ENCODE results near the gene CDKN2AIP. TPM values are rescaled to one million over a fixed set of nuclear protein-coding genes. Genes with fewer than 3 reads are reported as not detected.

CDKN2AIP gene, protein sequence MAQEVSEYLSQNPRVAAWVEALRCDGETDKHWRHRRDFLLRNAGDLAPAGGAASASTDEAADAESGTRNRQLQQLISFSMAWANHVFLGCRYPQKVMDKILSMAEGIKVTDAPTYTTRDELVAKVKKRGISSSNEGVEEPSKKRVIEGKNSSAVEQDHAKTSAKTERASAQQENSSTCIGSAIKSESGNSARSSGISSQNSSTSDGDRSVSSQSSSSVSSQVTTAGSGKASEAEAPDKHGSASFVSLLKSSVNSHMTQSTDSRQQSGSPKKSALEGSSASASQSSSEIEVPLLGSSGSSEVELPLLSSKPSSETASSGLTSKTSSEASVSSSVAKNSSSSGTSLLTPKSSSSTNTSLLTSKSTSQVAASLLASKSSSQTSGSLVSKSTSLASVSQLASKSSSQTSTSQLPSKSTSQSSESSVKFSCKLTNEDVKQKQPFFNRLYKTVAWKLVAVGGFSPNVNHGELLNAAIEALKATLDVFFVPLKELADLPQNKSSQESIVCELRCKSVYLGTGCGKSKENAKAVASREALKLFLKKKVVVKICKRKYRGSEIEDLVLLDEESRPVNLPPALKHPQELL
- 8.3 and 10.6 TPM in 2 replicates for polyA plus RNA-seq (2012; rRNA removed)
- 9.4 and 10.1 TPM in 2 replicates for polyA plus RNA-seq (2012; cell fraction: cytosol; rRNA removed)
- polyA plus RNA-seq (2012; cell fraction: nucleus; rRNA removed) = 6.2 and 12.3 TPM in 2 replicates

GRCh38 chr4:183444214-183445096, at the start of gene CDKN2AIP:
TSS of gene CDKN2AIP (plus strand) at chr4:183444636. CDS start at chr4:183444798, 162 bp downstream.
- peaks cover 15% of the 10 kb centered on the region for H4K20me1 ChIP-seq (ENCODE audit: insufficient read depth)
- peak within 1 kb of the TSS; percentile 67 for H2AFZ ChIP-seq (ENCODE audit: low read depth)
- DNase-seq = peak; percentile 96
- H3K27me3 ChIP-seq (ENCODE audit: insufficient read depth) = no peaks in the 10 kb centered on the region
- H3K4me2 ChIP-seq = peak within 1 kb of the TSS; percentile 89
- H3K4me1 ChIP-seq (ENCODE audit: control insufficient read depth in 1 of 2, insufficient read depth in 2 of 2, low read depth in 1 of 2, low read length in 1 of 2) = peaks cover 11 to 29% of the 10 kb centered on the region in 2 experiments
- WGBS (ENCODE audit: low lambda C conversion rate) = 0% methylated on average over 6 of the region's 109 CpGs
- peaks cover 51% of the 10 kb centered on the region for H3K79me2 ChIP-seq (ENCODE audit: insufficient read depth)
- H3K9ac ChIP-seq = peak within 1 kb of the TSS; percentile 93
- H3K27ac ChIP-seq (ENCODE audit: low read depth in 2 of 2, low read length in 1 of 2) = peak within 1 kb of the TSS; percentile 97 to 98
- no peaks in the 10 kb centered on the region for H3K9me2 ChIP-seq
- peaks cover 36% of the 10 kb centered on the region for H3F3A ChIP-seq (replicated peaks; ENCODE audit: insufficient read depth)
- H3K4me3 ChIP-seq (ENCODE audit: low read depth in 2 of 2, low read length in 1 of 2) = peak within 1 kb of the TSS; percentile 82 to 98
- peaks cover 34 to 36% of the 10 kb centered on the region in 2 experiments for H3K36me3 ChIP-seq (replicated peaks in 1 of 2; ENCODE audit: control insufficient read depth in 1 of 2, insufficient read depth in 2 of 2, low read length in 1 of 2)
- POLR2A ChIA-PET = interaction anchor here (1.1 to 1.8 kb wide), 5 partner anchors 37 to 231 kb away, joined by 3 to 7 read pairs (median 4); partner anchors contain the start of gene ING2
- CTCF ChIA-PET = interaction anchor here (0.7 to 1.1 kb wide), 3 partner anchors 26 to 37 kb away, joined by 3 read pairs; no protein-coding TSS in a partner anchor
- no peaks in the 10 kb centered on the region for H3K9me3 ChIP-seq
- TF ChIP-seq POLR2AphosphoS5 (IDR thresholded peaks at IDR 0.05; ENCODE audit: low read depth, low read length) (peak; percentile 89), YY1 (IDR thresholded peaks at IDR 0.05; ENCODE audit: low read depth) (peak; percentile 76), ELF1 (IDR thresholded peaks at IDR 0.05) (peak; percentile 70), NRF1 (IDR thresholded peaks at IDR 0.05; ENCODE audit: low read depth, low read length) (peak; percentile 42; the same call in 1 of the 2 replicates), GATA2 (CRISPR knock-in tag; IDR thresholded peaks at IDR 0.05) (peak; percentile 42), ZBTB33 (IDR thresholded peaks at IDR 0.05; ENCODE audit: borderline replicate concordance, low read depth) (no peak), TAF1 (IDR thresholded peaks at IDR 0.05; ENCODE audit: borderline replicate concordance, low read depth, low read length) (peak; percentile 70; the same call in 1 of the 2 replicates), TEAD4 (IDR thresholded peaks at IDR 0.05; ENCODE audit: borderline replicate concordance, insufficient read depth) (0 out of 2 replicates have a peak, but pooled peaks have one; percentile 8), MEF2A (IDR thresholded peaks at IDR 0.05; ENCODE audit: borderline replicate concordance, low read depth) (no peak), JUND (IDR thresholded peaks at IDR 0.05) (no peak), SIN3A (IDR thresholded peaks at IDR 0.05; ENCODE audit: borderline replicate concordance, low read depth, low read length) (peak; percentile 68; the same call in 1 of the 2 replicates), EP300 (IDR thresholded peaks at IDR 0.05; ENCODE audit: borderline replicate concordance in 1 of 2, low read depth in 1 of 2, low read length in 1 of 2) (no peak), RXRA (IDR thresholded peaks at IDR 0.05; ENCODE audit: borderline replicate concordance, low read depth) (peak; percentile 43; the same call in 1 of the 2 replicates), EZH2phosphoT487 (IDR thresholded peaks at IDR 0.05; ENCODE audit: borderline replicate concordance, low read depth) (no peak), GABPA (IDR thresholded peaks at IDR 0.05; ENCODE audit: low read depth) (peak; percentile 76), MXI1 (IDR thresholded peaks at IDR 0.05; ENCODE audit: low read depth, low read length) (peak; percentile 72), TCF12 (IDR thresholded peaks at IDR 0.05) (peak; percentile 6; the same call in 1 of the 2 replicates), CHD2 (IDR thresholded peaks at IDR 0.05; ENCODE audit: low read length, partially characterized antibody) (peak; percentile 65), RFX5 (IDR thresholded peaks at IDR 0.05; ENCODE audit: low read length) (no peak), RAD21 (IDR thresholded peaks at IDR 0.05; ENCODE audit: low read length) (no peak)
- TF ChIP-seq, protein P1, sequence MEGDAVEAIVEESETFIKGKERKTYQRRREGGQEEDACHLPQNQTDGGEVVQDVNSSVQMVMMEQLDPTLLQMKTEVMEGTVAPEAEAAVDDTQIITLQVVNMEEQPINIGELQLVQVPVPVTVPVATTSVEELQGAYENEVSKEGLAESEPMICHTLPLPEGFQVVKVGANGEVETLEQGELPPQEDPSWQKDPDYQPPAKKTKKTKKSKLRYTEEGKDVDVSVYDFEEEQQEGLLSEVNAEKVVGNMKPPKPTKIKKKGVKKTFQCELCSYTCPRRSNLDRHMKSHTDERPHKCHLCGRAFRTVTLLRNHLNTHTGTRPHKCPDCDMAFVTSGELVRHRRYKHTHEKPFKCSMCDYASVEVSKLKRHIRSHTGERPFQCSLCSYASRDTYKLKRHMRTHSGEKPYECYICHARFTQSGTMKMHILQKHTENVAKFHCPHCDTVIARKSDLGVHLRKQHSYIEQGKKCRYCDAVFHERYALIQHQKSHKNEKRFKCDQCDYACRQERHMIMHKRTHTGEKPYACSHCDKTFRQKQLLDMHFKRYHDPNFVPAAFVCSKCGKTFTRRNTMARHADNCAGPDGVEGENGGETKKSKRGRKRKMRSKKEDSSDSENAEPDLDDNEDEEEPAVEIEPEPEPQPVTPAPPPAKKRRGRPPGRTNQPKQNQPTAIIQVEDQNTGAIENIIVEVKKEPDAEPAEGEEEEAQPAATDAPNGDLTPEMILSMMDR (IDR thresholded peaks at IDR 0.05) = peak; percentile 18; the same call in 1 of the 2 replicates
- TF ChIP-seq, protein P2, sequence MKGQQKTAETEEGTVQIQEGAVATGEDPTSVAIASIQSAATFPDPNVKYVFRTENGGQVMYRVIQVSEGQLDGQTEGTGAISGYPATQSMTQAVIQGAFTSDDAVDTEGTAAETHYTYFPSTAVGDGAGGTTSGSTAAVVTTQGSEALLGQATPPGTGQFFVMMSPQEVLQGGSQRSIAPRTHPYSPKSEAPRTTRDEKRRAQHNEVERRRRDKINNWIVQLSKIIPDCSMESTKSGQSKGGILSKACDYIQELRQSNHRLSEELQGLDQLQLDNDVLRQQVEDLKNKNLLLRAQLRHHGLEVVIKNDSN (IDR thresholded peaks at IDR 0.05; ENCODE audit: borderline replicate concordance, low read depth) = 0 out of 2 replicates have a peak, but pooled peaks have one; percentile 50
- TF ChIP-seq, protein P3, sequence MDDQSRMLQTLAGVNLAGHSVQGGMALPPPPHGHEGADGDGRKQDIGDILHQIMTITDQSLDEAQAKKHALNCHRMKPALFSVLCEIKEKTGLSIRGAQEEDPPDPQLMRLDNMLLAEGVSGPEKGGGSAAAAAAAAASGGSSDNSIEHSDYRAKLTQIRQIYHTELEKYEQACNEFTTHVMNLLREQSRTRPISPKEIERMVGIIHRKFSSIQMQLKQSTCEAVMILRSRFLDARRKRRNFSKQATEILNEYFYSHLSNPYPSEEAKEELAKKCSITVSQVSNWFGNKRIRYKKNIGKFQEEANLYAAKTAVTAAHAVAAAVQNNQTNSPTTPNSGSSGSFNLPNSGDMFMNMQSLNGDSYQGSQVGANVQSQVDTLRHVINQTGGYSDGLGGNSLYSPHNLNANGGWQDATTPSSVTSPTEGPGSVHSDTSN (IDR thresholded peaks at IDR 0.05) = no peak; the same call in 1 of the 2 replicates
- TF ChIP-seq, protein P4, sequence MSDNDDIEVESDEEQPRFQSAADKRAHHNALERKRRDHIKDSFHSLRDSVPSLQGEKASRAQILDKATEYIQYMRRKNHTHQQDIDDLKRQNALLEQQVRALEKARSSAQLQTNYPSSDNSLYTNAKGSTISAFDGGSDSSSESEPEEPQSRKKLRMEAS (IDR thresholded peaks at IDR 0.05; ENCODE audit: low read depth) = peak; percentile 9; the same call in 1 of the 2 replicates

All from SK-N-SH (cell line).